HG02588 (cell line): ENCODE measurements around the gene KIRREL1.

Source experiments
- ATAC-seq: cut with Tn5 transposase; IDR thresholded peaks from one replicate; pipeline ENCODE4 v1.9.1; 2021; ENCODE audit warnings: mild to moderate bottlenecking, moderate library complexity; ENCODE audit not compliant: unreplicated experiment

Gene KIRREL1

GRCh38 chr1:158003406-158003800 lies 10.0 kb downstream of the KIRREL1 start:
- ATAC-seq: no peak

GRCh38 chr1:158005224-158005623 lies 11.8 kb downstream of the KIRREL1 start:
- no peak for ATAC-seq

- no peak for ATAC-seq
Measured at GRCh38 chr1:158007180-158007579, 13.7 kb downstream of the KIRREL1 start.

- no peak for ATAC-seq
Measured at GRCh38 chr1:158007667-158008386, 14.4 kb downstream of the KIRREL1 start.

- no peak for ATAC-seq
Measured at GRCh38 chr1:158008630-158009029, 15.2 kb downstream of the KIRREL1 start.

- no peak for ATAC-seq
Measured at GRCh38 chr1:158011714-158012113, 18.3 kb downstream of the KIRREL1 start.

- no peak for ATAC-seq
Measured at GRCh38 chr1:158013840-158014730, 20.6 kb downstream of the KIRREL1 start.

GRCh38 chr1:158014731-158015320 lies 21.4 kb downstream of the KIRREL1 start:
- ATAC-seq: no peak

GRCh38 chr1:158016651-158017335 lies 23.3 kb downstream of the KIRREL1 start:
- ATAC-seq: no peak

- no peak for ATAC-seq
Measured at GRCh38 chr1:158017800-158018595, 24.6 kb downstream of the KIRREL1 start.

GRCh38 chr1:158019171-158019868 lies 25.9 kb downstream of the KIRREL1 start:
- no peak for ATAC-seq

- ATAC-seq: no peak
Measured at GRCh38 chr1:158020259-158020885, 26.9 kb downstream of the KIRREL1 start.

- ATAC-seq: no peak
Measured at GRCh38 chr1:158020886-158021620, 27.6 kb downstream of the KIRREL1 start.

GRCh38 chr1:158021721-158022120 lies 28.3 kb downstream of the KIRREL1 start:
- ATAC-seq: no peak

- ATAC-seq: no peak
Measured at GRCh38 chr1:158022554-158023312, 29.3 kb downstream of the KIRREL1 start.

GRCh38 chr1:158024737-158025136 lies 31.3 kb downstream of the KIRREL1 start:
- ATAC-seq: no peak

- ATAC-seq: no peak
Measured at GRCh38 chr1:158025576-158026230, 32.3 kb downstream of the KIRREL1 start.
